HG02571 (cell line): Measurements from ENCODE around the gene USP7.

ENCODE experiments used
- ATAC-seq: cut with Tn5 transposase; IDR thresholded peaks from one replicate; pipeline ENCODE4 v1.9.1; 2021; ENCODE audit warnings: mild to moderate bottlenecking, moderate library complexity; ENCODE audit not compliant: unreplicated experiment

Gene USP7

DNA sequence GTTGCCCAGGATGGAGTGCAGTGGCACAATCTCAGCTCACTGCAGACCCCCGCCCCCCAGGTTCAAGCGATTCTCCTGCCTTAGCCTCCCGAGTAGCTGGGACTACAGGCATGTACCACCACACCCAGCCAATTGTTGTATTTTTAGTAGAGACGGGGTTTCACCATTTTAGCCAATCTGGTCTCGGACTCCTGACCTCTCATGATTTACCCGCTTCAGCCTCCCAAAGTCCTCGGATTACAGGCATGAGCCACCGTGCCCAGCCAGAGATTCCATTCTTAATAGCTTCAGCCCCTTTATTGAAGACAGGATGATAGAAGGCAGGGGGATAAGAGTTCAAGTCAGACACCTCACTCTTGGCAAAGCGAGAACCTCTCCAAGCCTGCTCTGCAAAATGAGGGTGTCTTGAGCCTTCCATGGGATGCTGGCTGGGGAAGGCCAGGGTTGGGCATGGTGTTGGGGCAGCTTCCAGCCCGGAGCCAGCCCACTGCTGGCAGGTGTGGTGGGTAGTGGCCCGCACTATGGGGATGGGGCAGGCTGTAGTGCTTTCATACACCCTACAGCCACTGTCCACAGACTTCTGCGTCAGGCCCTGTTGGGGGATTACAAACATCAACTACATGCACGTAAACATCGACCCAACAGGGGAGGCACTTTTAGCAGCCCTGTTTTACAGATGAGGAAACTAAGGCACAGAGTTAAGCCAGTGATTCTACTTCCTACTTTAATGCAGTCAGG, 98.4 kb downstream of the USP7 start:
- no peak for ATAC-seq

DNA sequence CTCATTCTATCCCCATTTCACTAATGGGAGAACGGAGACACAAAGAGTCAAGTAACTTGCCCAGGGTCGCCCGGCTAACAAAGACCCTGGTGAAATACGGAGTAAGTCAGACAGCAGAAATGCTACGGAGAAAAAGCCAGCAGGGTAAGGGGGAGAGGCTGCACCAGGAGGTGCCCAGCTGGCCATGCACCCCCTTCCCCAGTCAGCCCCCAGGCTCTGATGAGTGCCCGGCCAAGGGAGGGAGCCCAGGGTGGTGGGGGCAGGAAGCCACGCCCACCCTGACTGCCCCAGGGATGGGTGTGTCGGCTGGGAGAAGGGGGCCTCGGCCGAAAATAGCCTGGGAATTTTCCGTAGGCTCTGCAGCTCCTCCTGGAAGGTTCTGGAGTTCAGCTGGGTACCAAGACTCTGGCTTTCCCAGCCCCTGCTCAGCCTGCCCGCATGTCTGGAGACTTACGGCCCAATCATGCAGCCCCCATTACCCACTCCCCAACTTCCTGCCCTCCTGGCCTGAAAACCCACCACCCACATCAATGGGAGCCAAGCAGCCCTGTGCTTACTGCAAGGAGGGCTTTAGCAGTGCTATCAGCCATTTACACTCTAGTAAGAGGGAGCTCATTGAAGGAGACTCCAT, 99.1 kb downstream of the USP7 start:
- ATAC-seq = no peak

DNA sequence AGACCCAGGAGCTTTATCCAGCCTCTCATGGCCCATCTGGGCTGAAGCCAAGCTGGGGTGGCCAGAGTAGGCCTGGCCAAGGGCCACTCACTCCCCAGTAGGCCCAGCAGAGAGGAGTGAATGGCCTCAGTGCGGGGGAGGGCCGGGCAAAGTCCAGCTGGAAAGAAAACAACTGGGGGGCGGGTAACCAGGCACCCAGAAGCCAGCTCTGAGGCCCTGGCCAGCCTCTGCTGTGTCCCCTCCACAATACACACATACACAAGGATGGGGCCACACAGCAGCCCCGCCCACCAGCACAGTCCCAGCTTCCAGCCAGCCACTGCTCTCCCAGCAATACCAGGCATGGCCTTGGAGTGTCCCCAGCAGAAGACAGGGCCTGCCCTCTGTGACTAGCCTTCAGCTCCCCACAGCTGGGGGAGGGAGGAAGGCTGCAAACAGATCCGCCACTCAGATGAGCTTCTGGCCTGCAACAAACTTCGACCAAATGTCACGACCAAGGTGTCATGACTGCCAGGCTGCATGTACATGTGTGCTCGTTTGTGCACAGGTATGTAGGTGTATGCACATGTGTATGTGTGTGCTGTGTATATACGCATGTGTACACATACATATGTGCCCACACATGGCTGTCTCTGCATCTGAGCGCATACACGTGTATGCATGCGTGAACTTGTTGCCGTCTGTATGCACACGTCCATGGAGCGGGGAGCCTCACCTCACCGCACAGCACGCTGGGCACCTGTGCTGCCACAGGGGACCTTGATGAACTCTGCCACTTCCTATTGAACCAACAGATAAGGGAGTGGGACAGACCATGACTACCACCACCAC, 99.9 kb downstream of the USP7 start:
- ATAC-seq = no peak

DNA sequence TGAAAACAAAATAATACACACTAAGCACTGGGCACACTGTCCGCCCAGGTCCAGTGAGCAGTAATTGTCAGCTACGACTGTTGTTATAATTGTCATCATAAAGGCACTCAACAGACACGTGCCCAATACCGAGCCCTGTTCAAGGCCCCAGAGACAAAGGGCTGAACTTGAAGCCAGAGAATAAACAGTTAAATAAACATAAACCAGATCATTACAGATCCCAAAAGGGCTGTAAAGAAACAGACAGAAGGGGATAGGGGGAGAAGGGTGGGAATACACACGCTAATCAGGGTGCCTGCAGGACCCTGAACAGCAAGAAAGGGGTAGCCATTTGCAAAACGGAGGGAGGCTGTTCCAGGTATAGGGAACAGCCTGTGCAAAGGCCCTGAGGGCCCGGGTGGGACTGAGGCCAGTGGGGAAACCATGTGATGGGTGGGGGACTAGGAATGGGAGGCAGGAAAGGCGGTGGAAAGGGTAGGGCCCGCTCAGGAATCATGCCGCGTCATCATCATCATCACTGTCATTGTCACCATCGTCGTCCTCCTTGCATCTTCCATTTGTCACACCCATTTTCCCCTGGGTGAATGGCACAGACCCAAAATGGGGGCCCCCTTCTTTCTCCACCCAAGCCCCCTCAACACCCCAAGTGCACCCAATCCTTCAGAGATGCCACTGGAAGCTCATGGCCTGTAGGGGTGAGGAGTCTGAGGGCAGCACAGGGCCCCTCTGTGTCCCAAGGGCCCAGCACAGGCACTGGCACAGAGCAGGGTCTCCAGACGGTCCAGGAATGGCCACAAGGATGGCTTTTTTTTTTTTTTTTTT, 101.2 kb downstream of the USP7 start:
- no peak for ATAC-seq

DNA sequence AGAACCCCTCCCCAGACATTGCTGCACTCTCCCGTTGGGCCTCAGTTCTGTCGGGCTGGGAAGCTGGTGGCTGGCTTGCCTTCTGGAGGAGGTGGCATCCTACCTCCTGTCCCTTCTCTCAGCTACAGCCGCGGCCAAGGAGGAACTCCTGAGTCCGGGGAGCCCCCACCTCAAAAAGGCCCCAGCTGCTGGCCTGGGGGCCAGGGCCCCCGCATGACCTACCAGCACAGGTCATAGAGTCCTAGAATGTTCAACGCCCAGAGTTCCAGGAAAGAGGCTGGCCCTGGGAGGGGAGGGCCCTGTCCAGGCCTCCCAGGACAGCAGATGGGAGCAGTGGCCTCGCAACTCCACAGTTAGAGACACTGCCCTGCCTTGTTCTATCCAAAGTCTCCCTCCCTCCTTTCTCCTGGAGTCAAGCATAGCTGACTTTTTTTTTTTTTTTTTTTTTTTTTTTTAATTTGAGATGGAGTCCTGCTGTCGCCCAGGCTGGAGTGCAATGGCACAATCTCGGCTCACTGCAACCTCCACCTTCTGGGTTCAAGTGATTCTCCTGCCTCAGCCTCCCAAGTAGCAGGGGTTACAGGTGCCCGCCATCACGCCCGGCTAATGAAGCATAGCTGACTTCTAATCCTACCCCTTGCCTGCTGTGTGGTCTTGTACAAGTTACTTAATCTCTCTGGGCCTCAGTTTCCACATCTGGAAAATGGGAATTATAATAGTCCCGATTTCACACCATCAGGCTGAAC, 102.0 kb downstream of the USP7 start:
- ATAC-seq = no peak

DNA sequence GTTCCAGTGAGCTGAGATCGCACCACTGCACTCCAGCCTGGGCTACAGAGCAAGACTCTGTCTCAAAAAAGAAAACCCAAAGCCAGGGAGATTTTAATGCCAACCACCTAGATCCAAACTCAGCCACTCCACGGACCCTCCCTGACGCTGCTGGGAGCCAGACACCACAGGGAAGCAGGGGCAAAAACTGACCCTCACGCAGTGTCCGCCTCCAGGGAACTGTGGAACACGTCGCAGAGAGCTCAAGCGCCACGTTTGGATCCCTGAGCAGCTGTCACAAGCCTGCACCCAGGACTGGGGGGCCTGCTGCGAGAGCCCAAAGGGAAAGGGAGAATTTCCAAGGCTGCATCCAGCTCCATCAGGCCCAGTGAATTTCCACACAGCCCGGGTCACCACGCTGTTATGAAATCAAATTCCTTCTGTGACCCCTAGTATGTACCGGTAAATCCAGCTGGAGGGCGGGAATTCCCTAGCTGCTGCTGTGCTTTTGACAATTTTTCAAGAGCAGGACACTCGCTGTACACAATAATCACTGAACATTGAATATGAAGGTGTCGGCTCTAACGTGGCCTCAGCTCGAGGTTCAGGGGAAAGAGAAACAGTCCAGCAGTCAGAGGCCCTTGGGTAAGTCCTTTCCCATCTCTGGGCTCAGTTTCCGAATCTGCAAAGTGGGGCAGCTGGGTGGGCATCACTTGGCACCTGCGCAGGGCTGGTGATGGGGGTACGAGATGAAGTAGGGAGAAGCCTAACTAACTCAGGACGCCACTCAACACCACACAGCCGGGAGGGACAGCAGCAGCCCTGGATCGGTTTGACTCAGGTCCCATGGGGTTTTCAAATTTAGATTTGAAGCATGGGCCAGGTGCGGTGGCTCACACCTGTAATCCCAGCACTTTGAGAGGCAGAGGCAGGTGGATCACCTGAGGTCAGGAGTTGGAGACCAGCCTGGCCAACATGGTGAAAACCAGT, 103.5 kb downstream of the USP7 start:
- no peak for ATAC-seq

DNA sequence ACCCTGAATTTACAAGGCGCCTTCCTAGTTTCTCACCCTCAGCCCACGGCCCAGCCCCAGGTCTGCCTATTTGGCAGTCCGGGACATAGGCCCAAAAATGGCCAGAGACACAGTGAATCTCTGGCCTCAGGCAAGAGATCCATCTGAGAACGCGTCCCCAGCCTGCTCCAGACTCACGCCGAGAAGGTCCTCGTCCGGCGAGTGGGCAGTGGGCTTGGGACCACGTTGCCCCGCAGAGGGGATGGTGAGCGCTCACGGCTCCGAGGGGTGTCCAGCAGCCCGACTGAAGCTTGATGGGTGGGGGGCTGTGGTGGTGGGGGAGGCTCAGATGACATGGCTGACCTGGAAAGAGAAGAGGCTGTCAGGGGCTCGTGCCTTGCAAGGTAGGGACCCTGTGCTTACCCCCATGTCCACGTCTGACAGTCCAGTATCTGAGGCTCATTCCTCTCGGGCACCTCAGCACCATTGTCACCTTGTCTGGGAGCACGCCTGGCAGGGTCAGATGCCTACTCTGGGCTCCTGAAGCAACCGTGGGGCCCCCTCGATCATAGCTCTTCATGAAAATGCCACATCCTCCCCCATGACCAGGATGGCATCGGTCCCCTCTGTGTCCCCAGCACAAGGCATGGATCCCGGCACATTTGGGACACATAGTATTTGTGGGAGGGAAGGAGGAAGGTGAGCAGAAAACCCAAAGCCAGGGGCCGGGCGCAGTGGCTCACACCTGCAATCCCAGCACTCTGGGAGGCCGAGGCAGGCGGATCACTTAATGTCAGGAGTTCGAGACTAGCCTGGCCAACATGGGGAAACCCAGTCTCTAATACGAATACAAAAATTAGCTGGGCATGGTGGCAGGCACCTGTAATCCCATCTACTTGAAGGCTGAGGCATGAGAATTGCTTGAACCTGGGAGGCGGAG, 104.5 kb downstream of the USP7 start:
- ATAC-seq = no peak

DNA sequence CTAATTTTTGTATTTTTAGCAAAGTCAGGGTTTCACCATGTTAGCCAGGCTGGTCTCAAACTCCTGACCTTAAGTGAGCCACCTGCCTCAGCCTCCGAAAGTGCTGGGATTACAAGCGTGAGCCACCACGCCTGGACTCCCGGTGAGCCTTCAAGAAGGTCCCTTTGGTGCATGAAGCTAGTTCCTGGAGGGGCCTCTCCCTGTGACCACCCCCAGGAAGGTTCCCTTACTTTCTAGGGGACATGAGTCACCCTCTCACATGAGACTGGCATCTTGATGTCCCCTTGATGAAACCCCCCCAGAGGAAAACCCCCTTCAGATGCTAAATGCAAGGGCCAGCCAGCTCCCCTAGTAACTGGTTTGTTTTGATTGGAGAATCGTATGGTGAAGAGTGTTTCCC, 107.7 kb downstream of the USP7 start:
- no peak for ATAC-seq

DNA sequence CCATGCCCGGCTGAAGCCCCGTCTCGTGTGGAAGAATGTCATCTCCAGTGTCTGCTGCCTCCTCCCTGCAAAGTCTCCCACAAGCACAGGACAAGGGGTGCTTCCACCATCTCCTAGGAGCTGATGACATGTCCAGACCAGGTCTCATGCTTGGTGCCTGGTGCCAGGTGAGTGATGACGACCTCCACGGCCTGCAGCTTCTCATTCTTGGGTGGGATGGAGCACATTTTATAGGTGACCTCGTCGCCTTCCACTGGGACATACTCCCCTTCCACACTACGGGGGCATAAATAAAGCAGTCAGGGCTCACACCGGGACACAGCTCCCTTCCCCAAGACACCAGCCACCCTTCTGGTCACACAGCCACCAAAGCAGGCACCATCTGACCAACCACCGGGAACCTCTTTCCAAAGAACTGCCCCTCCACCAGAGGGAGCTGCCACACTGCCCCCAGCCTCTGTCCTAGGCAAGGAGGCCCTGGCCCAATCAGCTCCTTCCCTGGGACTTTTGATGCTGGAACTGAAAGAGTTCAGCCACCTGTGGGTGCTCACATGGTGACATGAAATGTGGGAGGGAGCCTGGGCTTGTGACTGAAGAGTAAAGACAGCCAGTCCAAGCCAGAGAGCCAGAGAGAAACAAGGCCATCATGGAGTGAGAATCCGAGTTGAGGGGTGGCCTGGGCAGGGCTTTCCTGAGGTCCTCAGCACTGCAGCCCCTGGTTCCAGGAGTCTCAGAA, 108.5 kb downstream of the USP7 start:
- no peak for ATAC-seq

DNA sequence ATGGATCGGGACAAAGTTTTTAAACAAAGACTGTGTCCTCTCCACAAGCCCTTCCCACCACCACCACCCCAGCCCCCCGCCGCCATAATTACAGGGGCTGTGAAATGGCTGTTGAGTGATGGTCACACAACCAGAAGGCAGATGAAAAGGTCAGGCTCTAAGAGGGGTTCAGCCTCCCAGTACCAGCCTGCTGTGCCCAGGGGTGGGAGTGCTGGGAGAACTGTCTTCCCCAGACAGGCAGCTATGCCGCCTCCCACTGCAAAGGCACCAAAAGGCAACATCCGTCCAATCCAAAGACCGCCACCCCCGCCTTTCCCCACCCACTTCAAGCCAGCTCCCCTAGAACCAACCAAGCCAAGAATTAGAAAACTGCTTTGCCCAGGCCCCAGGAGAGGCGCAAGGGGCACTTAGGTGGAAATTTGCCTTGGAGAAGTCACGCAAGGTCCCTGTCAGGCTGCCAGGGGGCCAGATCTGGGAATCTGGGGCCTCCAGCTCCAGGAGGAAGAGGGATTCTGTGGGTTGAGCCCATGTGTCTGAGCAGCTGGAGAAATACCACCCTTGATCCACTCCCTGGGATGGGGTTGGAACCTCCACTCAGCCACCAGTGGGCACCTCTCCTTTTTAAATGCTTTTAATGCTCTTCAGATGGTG, 109.3 kb downstream of the USP7 start:
- ATAC-seq = no peak

DNA sequence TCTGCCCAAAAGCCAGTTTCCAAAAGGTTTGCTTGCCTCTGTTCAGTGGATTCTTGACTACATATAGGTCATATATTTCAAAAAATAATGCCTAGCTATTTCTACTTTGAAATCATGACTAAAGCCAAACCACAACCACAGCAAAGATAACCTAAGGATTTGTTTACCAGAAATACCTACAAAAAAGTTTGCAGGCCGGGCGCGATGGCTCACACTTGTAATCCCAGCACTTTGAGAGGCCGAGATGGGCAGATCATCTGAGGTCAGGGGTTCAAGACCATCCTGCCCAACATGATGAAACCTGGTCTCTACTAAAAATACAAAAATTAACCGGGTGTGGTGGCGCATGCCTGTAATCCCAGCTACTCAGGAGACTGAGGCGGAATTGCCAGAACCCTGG, 110.1 kb downstream of the USP7 start:
- ATAC-seq = no peak

DNA sequence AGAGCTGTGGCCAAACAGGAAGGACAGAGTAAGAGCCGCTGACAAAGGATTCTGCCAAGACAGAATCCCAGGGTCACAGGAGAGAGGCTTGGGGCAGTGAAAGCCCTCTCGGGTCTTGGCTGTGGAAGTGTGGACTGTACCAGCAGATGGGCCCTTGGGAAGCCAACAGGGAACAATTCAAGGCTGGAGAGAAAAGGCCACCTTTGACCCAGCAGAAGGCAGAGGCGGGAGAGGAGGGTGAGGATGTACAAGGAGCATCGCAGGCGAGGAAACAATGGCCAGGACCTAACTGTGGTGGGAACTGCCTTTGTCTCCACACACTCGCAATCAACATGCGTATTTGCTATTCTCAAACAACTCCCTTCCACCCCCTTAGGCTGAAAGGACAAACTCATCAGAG, 110.6 kb downstream of the USP7 start:
- ATAC-seq = no peak

DNA sequence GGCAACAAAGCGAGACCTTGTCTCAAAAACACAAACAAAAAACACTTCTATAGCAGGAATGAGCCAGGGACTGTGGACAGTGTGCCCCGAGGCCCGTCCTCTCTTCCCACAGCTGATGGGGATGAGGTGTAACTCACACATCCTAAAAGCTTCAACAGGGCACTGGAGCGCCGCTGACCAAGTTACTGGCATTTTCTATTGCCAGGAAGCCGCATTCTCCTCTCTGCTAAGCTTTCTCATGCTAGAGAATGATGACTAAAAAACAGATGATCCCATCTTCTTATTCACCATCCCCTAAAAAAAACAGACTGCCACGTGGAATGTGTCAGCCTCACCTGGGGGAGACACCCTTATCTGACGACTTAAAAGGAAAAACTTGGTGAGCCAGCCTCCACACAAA, 111.2 kb downstream of the USP7 start:
- no peak for ATAC-seq

DNA sequence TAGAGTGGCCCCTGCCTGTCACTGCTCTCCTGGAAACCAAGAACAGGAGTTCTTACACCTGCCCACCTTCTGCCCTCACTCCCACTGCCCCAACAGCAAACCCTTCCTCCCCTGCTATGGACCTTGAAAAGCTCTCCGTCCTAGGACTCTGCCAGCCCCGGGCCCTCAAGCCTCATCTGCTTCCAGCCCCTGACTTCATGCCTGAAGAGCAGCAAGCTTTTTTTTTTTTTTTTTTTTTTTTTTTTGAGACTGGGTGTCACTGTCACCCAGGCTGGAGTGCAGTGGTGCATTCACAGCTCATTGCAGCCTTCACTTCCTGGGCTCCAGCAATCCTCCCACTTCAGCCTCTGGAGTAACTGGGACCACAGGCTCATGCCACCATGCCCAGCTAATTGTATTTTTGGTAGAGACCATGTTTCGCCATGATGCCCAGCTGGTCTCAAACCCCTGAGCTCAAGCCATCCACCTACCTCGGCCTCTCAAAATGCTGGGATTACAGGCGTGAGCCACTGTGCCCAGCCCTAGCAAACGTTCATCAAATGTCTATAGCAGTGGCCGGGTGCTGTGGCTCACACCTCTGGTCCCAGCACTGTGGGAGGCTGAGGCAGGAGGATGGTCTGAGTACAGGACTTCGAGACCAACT, 111.8 kb downstream of the USP7 start:
- ATAC-seq = no peak

DNA sequence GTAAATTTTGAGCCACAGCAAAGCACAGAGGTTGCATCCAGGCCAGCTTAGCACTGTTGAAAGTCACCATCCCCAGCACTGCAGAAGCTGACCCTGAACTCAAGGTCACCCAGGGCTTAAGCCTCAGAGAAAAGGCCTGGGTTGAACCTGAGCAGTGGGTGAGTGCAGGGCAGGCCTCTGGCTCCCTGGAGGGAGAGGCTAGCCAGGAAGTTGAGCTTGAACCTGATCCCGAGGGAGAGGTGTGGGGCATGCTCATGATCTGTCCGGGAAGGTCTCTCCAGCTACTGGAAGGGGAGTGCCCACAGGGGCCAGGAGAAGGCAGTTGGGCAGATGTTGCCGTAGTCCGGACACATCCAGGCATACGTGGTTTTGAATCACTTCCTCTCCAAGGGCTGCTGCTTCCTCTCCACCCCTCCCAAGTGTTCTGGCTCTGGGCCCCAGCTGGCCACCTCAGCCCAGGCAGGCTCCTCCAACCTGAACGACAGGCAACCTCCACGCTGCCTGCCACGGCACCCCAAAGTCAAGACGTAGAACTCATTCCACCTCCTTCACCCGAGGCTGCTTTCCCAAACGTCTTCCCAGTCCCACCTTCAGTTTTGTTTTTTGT, 113.3 kb downstream of the USP7 start:
- ATAC-seq = no peak

DNA sequence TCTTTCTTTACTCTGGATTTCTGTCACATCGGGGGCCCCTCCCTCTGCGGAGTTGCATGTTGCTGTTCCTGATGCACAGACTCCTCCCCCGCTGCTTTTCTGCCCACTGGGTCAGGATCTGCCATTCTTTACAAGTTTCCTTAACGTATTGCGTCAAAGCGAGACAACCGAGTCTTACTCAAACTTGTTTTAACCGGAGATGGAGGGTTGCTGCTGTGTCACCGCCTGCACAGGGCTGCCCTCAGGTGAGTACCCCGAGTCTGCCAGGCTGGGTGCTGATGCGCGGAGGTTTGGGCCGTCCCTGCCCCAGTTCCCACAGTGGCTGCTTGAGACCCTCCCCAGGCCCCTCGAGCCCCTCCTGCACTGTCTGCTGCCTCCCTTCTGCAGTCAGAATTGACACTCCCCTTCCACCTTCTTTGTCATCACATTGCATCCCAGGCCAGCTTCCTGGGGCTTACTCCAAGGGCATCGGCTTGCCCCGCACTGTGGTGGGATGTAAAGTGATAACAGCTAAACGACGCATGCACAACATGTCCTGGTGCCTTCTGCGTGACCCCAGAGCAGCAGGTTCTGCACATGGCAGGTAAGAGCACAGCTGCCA, 114.2 kb downstream of the USP7 start:
- no peak for ATAC-seq
